K562 (cell line): ENCODE data around the gene GALNT16. TPM values are rescaled to one million over a fixed set of nuclear protein-coding genes. Genes with fewer than 3 reads are reported as not detected.

Experiments used
- ATAC-seq: fragments of 200-7000 bp; cut with Tn5 transposase; 3 replicates; pipeline ENCODE4 v1.9.1; 2020; ENCODE audit warnings: moderate library complexity
- BruUV-seq: library from RNA; stranded (reverse); fragments of 400-500 nt; replicated peaks from 2 replicates; lab custom pipeline; 2021; lab: Mats Ljungman, UMichigan
- CTCF ChIA-PET: fragments of 300-600 bp; formaldehyde crosslinking; extraction: SDS; loops from one replicate; lab custom pipeline; 2021; ENCODE audit warnings: low intra/inter-chr PET ratio; lab: Yijun Ruan, JAX
- POLR2A ChIA-PET: fragments of 300-600, 350-650 bp; sonication (Branson Sonifier 250); formaldehyde crosslinking; extraction: SDS; loops from one replicate; lab custom pipeline; 2021; ENCODE audit warnings: antibody characterized with exemption, inconsistent platforms; lab: Yijun Ruan, JAX
- DNase-seq, 4 experiments: peaks; one replicate each; pipeline versions ENCODE4 v3.0.0 to v3.0.0-alpha.2; 2011 to 2018; ENCODE audit warnings: low spot score in 3 of 4, mixed read lengths in 3 of 4; ENCODE audit errors: extremely low read depth in 1 of 4
- FAIRE-seq: peaks from 2 replicates; lab custom pipeline; 2011; peaks lifted over from hg19 to GRCh38; lab: Jason Lieb, UNC
- H2AFZ ChIP-seq: 2 replicates; pipeline ENCODE4 v1.6.0; 2011; ENCODE audit warnings: low read depth, low read length, control low read depth, inconsistent platforms
- H3K27ac ChIP-seq: fragments of 200-600 bp; 3 replicates; pipeline ENCODE4 v1.8.0; 2011; ENCODE audit warnings: low read depth, mild to moderate bottlenecking, control low read depth, inconsistent platforms, low read length, moderate library complexity, mixed read lengths; ENCODE audit errors: extremely low read depth
- H3K27me3 ChIP-seq, 2 experiments: fragments of 300-600 bp in 1 of 2; 2 replicates in 1 of 2; 3 replicates in 1 of 2; pipeline versions ENCODE4 v1.6.0 to v1.8.0; 2011; ENCODE audit warnings: inconsistent platforms in 2 of 2, low read length in 2 of 2, mild to moderate bottlenecking in 1 of 2, mixed read lengths in 1 of 2, moderate library complexity in 1 of 2; ENCODE audit not compliant: control insufficient read depth in 2 of 2, insufficient read depth in 2 of 2
- H3K36me3 ChIP-seq: fragments of 300-600 bp; 3 replicates; pipeline ENCODE4 v1.8.0; 2011; ENCODE audit warnings: mild to moderate bottlenecking, low read length, inconsistent platforms; ENCODE audit not compliant: control insufficient read depth, insufficient read depth
- H3K4me1 ChIP-seq, 2 experiments: fragments of 200-600 bp in 1 of 2; replicated peaks in 1 of 2; 2 replicates in 1 of 2; 3 replicates in 1 of 2; pipeline versions ENCODE4 v1.5.1 to v1.8.0; 2011; ENCODE audit warnings: inconsistent platforms in 2 of 2, low read length in 2 of 2, mild to moderate bottlenecking in 1 of 2, mixed read lengths in 1 of 2, moderate library complexity in 1 of 2; ENCODE audit not compliant: control insufficient read depth in 2 of 2, insufficient read depth in 2 of 2
- H3K4me2 ChIP-seq: 2 replicates; pipeline ENCODE4 v1.6.1; 2011; ENCODE audit warnings: low read length, control low read depth, inconsistent platforms, mixed read lengths; ENCODE audit not compliant: insufficient read depth
- H3K4me3 ChIP-seq: fragments of 200-600 bp; sonication (generic), shearing (Covaris generic); 2 replicates; pipeline ENCODE4 v1.5.1; 2016; ENCODE audit warnings: control low read depth, inconsistent platforms
- H3K79me2 ChIP-seq: fragments of 200-600 bp; 3 replicates; pipeline ENCODE4 v1.8.0; 2011; ENCODE audit warnings: low read length, inconsistent platforms; ENCODE audit not compliant: control insufficient read depth, insufficient read depth
- H3K9ac ChIP-seq, 2 experiments: 2 replicates each; pipeline versions ENCODE4 v1.6.0 to v1.6.1; 2011; ENCODE audit warnings: low read depth in 2 of 2, low read length in 2 of 2, control low read depth in 1 of 2, inconsistent platforms in 1 of 2, mild to moderate bottlenecking in 1 of 2, mixed read lengths in 1 of 2; ENCODE audit not compliant: insufficient read depth in 1 of 2
- H3K9me1 ChIP-seq: one replicate; pipeline ENCODE4 v1.6.0; 2011; ENCODE audit warnings: inconsistent platforms, mild to moderate bottlenecking, low read length, moderate library complexity; ENCODE audit not compliant: control insufficient read depth, insufficient read depth
- H3K9me3 ChIP-seq: replicated peaks from 2 replicates; pipeline ENCODE4 v1.5.1; 2011; ENCODE audit warnings: low read depth, low read length, inconsistent platforms; ENCODE audit not compliant: control insufficient read depth, insufficient read depth
- H4K20me1 ChIP-seq: replicated peaks from 2 replicates; pipeline ENCODE4 v1.6.1; 2011; ENCODE audit warnings: low read length, inconsistent platforms, mixed read lengths; ENCODE audit not compliant: control insufficient read depth, insufficient read depth
- EP300 ChIP-seq: IDR thresholded peaks from 2 replicates; pipeline ENCODE4 v1.6.1; 2012; ENCODE audit warnings: low read length, improper control_type of control experiment
- IFI16 ChIP-seq: fragments of 250-450 bp; sonication (Bioruptor Pico); IDR thresholded peaks from 2 replicates; pipeline ENCODE4 v2.1.2; 2022; ENCODE audit warnings: mild to moderate bottlenecking, inconsistent platforms
- MCM5 ChIP-seq: fragments of 450-650 bp; IDR thresholded peaks from 2 replicates; pipeline ENCODE4 v1.6.1; 2016; ENCODE audit warnings: low read depth
- NFYB ChIP-seq: IDR thresholded peaks from 2 replicates; pipeline ENCODE4 v1.6.1; 2011; ENCODE audit warnings: mild to moderate bottlenecking, moderate library complexity; ENCODE audit not compliant: insufficient read length; ENCODE audit errors: extremely low read depth
- ZC3H4 ChIP-seq: sonication (generic); formaldehyde crosslinking; IDR thresholded peaks from 2 replicates; pipeline ENCODE4 v1.9.0; 2021; ENCODE audit warnings: missing genetic modification reagents, borderline replicate concordance
- WGBS: fragments of 100-300 bp; shearing (Covaris generic); methylation state at CpG from one replicate; pipeline ENCODE4 v1.1.6; 2016; ENCODE audit warnings: low coverage, mixed read lengths; ENCODE audit not compliant: insufficient coverage; ENCODE audit errors: missing lambda C conversion rate; 5-methylcytosine and 5-hydroxymethylcytosine counted together
- in situ Hi-C: fragments of 300-500 bp; cut with MboI; formaldehyde crosslinking; loops from 4 replicates; pipeline ENCODE4 v1.15.0; 2018; ENCODE audit warnings: inconsistent platforms, mixed read lengths
- intact Hi-C: fragments of 100-400 bp; cut with micrococcal nuclease; formaldehyde crosslinking; loops from 2 replicates; pipeline ENCODE4 v1.14.2; 2022
- polyA plus RNA-seq, 8 experiments: library from polyadenylated mRNA; depleted of rRNA in 4 of 8; stranded (reverse) in 5 of 8; unstranded in 3 of 8; fragments of >200 nt; fragmentation: Nextera tagmentation in 2 of 8; fragmentation: Illumina TruSeq in 1 of 8; extraction: Ambion mirVana in 2 of 8; extraction: Trizol in 1 of 8; gene quantifications; 2 replicates each; pipeline versions ENCODE4 v1.2.1 to v1.2.3, GENCODE V29; 2011 to 2014; ENCODE audit warnings: inconsistent platforms in 1 of 8, missing spikeins in 1 of 8
- total RNA-seq, 7 experiments: library from RNA; depleted of rRNA in 6 of 7; stranded (reverse); fragments of >200 nt in 6 of 7; fragmentation: Illumina TruSeq in 2 of 7; extraction: Trizol in 2 of 7; gene quantifications; 2 replicates each; pipeline versions ENCODE4 v1.2.1 to v1.2.3, GENCODE V29; 2011 to 2021; ENCODE audit warnings: low replicate concordance in 1 of 7
- TF ChIP-seq, protein P1 (sequence below): sonication (generic); formaldehyde crosslinking; IDR thresholded peaks from 2 replicates; pipeline ENCODE4 v1.8.1; 2023; ENCODE audit warnings: mild to moderate bottlenecking, missing genetic modification reagents
- TF ChIP-seq, protein P2 (sequence below): fragments of 250-450 bp; sonication (Bioruptor Pico); IDR thresholded peaks from 2 replicates; pipeline ENCODE4 v1.6.1; 2021; ENCODE audit warnings: mild to moderate bottlenecking

The GALNT16 gene
- total and polyA plus RNA-seq, 9 of the 15 experiments (the other 6 are each of a cell fraction or from before 2014, with no cell fraction given): not detected

DNA sequence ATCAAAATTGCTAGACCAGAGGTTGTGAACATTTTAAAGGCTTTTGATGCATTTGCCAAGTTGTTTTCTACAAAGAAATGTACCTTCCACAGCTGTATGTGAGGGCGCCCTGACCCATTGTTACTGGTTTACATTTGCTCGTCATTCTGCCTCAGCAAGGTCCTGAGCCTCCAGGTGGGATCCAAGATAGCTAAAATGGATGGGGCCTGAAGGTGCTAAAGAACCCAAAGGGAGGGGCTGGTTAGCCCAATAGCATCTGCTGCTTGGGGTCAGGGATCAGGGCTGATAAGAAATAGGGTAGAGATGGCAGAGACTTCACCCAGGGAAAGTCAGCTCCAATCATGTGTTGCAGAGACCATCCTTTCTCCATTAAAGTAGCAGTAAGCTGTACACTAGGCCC, 43.1 kb downstream of the GALNT16 start:
- ChIA-PET POLR2A (interaction anchor here (0.6 kb wide), 1 partner anchor 11 kb away, joined by 3 read pairs; no protein-coding TSS in a partner anchor), CTCF (no interaction called here)
- Histone ChIP-seq H3K4me1 (no peaks in the 10 kb centered on the region), H4K20me1 (no peaks in the 10 kb centered on the region), H3K9me3 (no peaks in the 10 kb centered on the region), H3K79me2 (no peaks in the 10 kb centered on the region), H2AFZ (no peak overlapping the region), H3K4me2 (no peak overlapping the region), H3K9ac (no peak overlapping the region), H3K36me3 (no peaks in the 10 kb centered on the region), H3K27me3 (peaks cover 6 to 36% of the 10 kb centered on the region in 2 experiments; a peak in 4 of 5 replicates), H3K27ac (no peak overlapping the region), H3K4me3 (no peak overlapping the region), H3K9me1 (no peaks in the 10 kb centered on the region)
- TF ChIP-seq IFI16 (CRISPR knock-in tag) (no peak), EP300 (no peak), MCM5 (no peak), NFYB (no peak), ZC3H4 (CRISPR knock-in tag) (no peak)
- TF ChIP-seq, protein P1, sequence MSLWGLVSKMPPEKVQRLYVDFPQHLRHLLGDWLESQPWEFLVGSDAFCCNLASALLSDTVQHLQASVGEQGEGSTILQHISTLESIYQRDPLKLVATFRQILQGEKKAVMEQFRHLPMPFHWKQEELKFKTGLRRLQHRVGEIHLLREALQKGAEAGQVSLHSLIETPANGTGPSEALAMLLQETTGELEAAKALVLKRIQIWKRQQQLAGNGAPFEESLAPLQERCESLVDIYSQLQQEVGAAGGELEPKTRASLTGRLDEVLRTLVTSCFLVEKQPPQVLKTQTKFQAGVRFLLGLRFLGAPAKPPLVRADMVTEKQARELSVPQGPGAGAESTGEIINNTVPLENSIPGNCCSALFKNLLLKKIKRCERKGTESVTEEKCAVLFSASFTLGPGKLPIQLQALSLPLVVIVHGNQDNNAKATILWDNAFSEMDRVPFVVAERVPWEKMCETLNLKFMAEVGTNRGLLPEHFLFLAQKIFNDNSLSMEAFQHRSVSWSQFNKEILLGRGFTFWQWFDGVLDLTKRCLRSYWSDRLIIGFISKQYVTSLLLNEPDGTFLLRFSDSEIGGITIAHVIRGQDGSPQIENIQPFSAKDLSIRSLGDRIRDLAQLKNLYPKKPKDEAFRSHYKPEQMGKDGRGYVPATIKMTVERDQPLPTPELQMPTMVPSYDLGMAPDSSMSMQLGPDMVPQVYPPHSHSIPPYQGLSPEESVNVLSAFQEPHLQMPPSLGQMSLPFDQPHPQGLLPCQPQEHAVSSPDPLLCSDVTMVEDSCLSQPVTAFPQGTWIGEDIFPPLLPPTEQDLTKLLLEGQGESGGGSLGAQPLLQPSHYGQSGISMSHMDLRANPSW (CRISPR knock-in tag): no peak
- TF ChIP-seq, protein P2, sequence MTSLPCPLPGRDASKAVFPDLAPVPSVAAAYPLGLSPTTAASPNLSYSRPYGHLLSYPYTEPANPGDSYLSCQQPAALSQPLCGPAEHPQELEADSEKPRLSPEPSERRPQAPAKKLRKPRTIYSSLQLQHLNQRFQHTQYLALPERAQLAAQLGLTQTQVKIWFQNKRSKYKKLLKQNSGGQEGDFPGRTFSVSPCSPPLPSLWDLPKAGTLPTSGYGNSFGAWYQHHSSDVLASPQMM (CRISPR knock-in tag): no peak
- no peak for FAIRE-seq
- ATAC-seq: no peak
- in situ Hi-C loops: no loop called here
- no peak for DNase-seq
- WGBS: 0% methylated on average over 2 of the region's 2 CpGs
- intact Hi-C loops: no loop called here
- no TSS peak for BruUV-seq
